T-helper 2 cell treated with Interferon-gamma antibody and Interleukin-4, amounts not matched to agents 5 μg/mL and 100 μg/mL, for 36 hours (primary cell): Measurements from ENCODE around the gene LRSAM1.
"Not testable (repeated sequence)": the region's sequence is repeated elsewhere in the genome, so short reads cannot be mapped to it uniquely, and the experiment has no call there.

ENCODE experiments used
- DNase-seq: peaks from one replicate; pipeline ENCODE4 v3.0.0; 2021; ENCODE audit warnings: low spot score
- H3K27ac Mint-ChIP-seq: one replicate; pipeline ENCODE4 v1.8.0; 2021; ENCODE audit warnings: mild to moderate bottlenecking, mixed read lengths
- H3K27me3 Mint-ChIP-seq: one replicate; pipeline ENCODE4 v1.8.0; 2021; ENCODE audit warnings: low read depth, mixed read lengths
- H3K36me3 Mint-ChIP-seq: one replicate; pipeline ENCODE4 v1.8.0; 2021; ENCODE audit warnings: low read depth, mixed read lengths
- H3K4me1 Mint-ChIP-seq: one replicate; pipeline ENCODE4 v1.8.0; 2021; ENCODE audit warnings: low read depth, mixed read lengths
- H3K4me3 Mint-ChIP-seq: one replicate; pipeline ENCODE4 v1.8.0; 2022; ENCODE audit warnings: mild to moderate bottlenecking, moderate library complexity, mixed read lengths
- H3K9me3 Mint-ChIP-seq: one replicate; pipeline ENCODE4 v1.8.0; 2021; ENCODE audit warnings: mixed read lengths

The LRSAM1 gene

GRCh38 chr9:127457191-127457878 is 6.0 kb downstream of the LRSAM1 start:
- Mint-ChIP-seq H3K4me1 (peaks cover 5% of the 10 kb centered on the region), H3K27ac (no peak overlapping the region), H3K36me3 (peaks cover 12% of the 10 kb centered on the region), H3K4me3 (no peak overlapping the region), H3K9me3 (no peaks in the 10 kb centered on the region), H3K27me3 (no peaks in the 10 kb centered on the region)
- no peak for DNase-seq

- no peak for DNase-seq
- H3K9me3 Mint-ChIP-seq: no peaks in the 10 kb centered on the region
- H3K36me3 Mint-ChIP-seq: peaks cover 18% of the 10 kb centered on the region
- H3K27ac Mint-ChIP-seq: no peak overlapping the region
- H3K27me3 Mint-ChIP-seq: no peaks in the 10 kb centered on the region
- peaks cover 4% of the 10 kb centered on the region for H3K4me1 Mint-ChIP-seq
- H3K4me3 Mint-ChIP-seq: no peak overlapping the region
These were observed 7.6 kb downstream of the LRSAM1 start for GRCh38 chr9:127458921-127459320.

GRCh38 chr9:127463382-127463781 is 12.1 kb downstream of the LRSAM1 start:
- no peak for DNase-seq
- Mint-ChIP-seq H3K36me3 (peaks cover 25% of the 10 kb centered on the region), H3K4me3 (no peak overlapping the region), H3K27ac (no peak overlapping the region), H3K9me3 (no peaks in the 10 kb centered on the region), H3K4me1 (no peaks in the 10 kb centered on the region), H3K27me3 (no peaks in the 10 kb centered on the region)

- no peak for DNase-seq
- H3K27ac Mint-ChIP-seq: no peak overlapping the region
These were observed 12.6 kb downstream of the LRSAM1 start for GRCh38 chr9:127463911-127464310.

GRCh38 chr9:127466407-127466917 is 15.2 kb downstream of the LRSAM1 start:
- H3K9me3 Mint-ChIP-seq, H3K27me3 Mint-ChIP-seq, H3K4me1 Mint-ChIP-seq, H3K27ac Mint-ChIP-seq, DNase-seq, H3K4me3 Mint-ChIP-seq: not testable (repeated sequence)
- H3K36me3 Mint-ChIP-seq: peaks cover 28% of the 10 kb centered on the region

More at GRCh38 chr9:127463911-127464310, 12.6 kb downstream of the LRSAM1 start:
- Mint-ChIP-seq H3K27me3 (no peaks in the 10 kb centered on the region), H3K4me3 (no peak overlapping the region), H3K4me1 (no peaks in the 10 kb centered on the region), H3K36me3 (peaks cover 25% of the 10 kb centered on the region), H3K9me3 (no peaks in the 10 kb centered on the region)

GRCh38 chr9:127467621-127468020 is 16.3 kb downstream of the LRSAM1 start:
- Mint-ChIP-seq H3K36me3 (peaks cover 25% of the 10 kb centered on the region), H3K27ac (no peak overlapping the region), H3K4me1 (no peaks in the 10 kb centered on the region), H3K4me3 (no peak overlapping the region), H3K9me3 (no peaks in the 10 kb centered on the region), H3K27me3 (no peaks in the 10 kb centered on the region)
- no peak for DNase-seq

- Mint-ChIP-seq H3K27ac (no peak overlapping the region), H3K4me3 (no peak overlapping the region), H3K9me3 (no peaks in the 10 kb centered on the region), H3K4me1 (no peaks in the 10 kb centered on the region), H3K27me3 (no peaks in the 10 kb centered on the region), H3K36me3 (peaks cover 18% of the 10 kb centered on the region)
- DNase-seq: no peak
These were observed 19.4 kb downstream of the LRSAM1 start for GRCh38 chr9:127470662-127471061.

GRCh38 chr9:127473501-127473900 is 22.2 kb downstream of the LRSAM1 start:
- no peak for DNase-seq
- Mint-ChIP-seq H3K4me3 (no peak overlapping the region), H3K27ac (no peak overlapping the region), H3K4me1 (no peaks in the 10 kb centered on the region), H3K36me3 (peaks cover 11% of the 10 kb centered on the region), H3K9me3 (no peaks in the 10 kb centered on the region), H3K27me3 (no peaks in the 10 kb centered on the region)

- no peaks in the 10 kb centered on the region for H3K4me1 Mint-ChIP-seq
- peaks cover 11% of the 10 kb centered on the region for H3K36me3 Mint-ChIP-seq
- no peaks in the 10 kb centered on the region for H3K27me3 Mint-ChIP-seq
- H3K4me3 Mint-ChIP-seq: no peak overlapping the region
- DNase-seq: no peak
- no peaks in the 10 kb centered on the region for H3K9me3 Mint-ChIP-seq
- H3K27ac Mint-ChIP-seq: no peak overlapping the region
These were observed 22.6 kb downstream of the LRSAM1 start for GRCh38 chr9:127473932-127474331.

- Mint-ChIP-seq H3K9me3 (no peaks in the 10 kb centered on the region), H3K27ac (no peak overlapping the region), H3K27me3 (no peaks in the 10 kb centered on the region), H3K36me3 (peaks cover 11% of the 10 kb centered on the region), H3K4me1 (no peaks in the 10 kb centered on the region), H3K4me3 (no peak overlapping the region)
- no peak for DNase-seq
These were observed 23.3 kb downstream of the LRSAM1 start for GRCh38 chr9:127474592-127474991.

- H3K4me3 Mint-ChIP-seq: no peak overlapping the region
- H3K27me3 Mint-ChIP-seq: no peaks in the 10 kb centered on the region
- H3K36me3 Mint-ChIP-seq: peaks cover 6% of the 10 kb centered on the region
- no peak for DNase-seq
- no peaks in the 10 kb centered on the region for H3K9me3 Mint-ChIP-seq
- no peak overlapping the region for H3K27ac Mint-ChIP-seq
- H3K4me1 Mint-ChIP-seq: no peaks in the 10 kb centered on the region
These were observed 28.3 kb downstream of the LRSAM1 start for GRCh38 chr9:127479507-127480081.

- no peaks in the 10 kb centered on the region for H3K9me3 Mint-ChIP-seq
- no peaks in the 10 kb centered on the region for H3K27me3 Mint-ChIP-seq
- no peak for DNase-seq
- H3K4me3 Mint-ChIP-seq: no peak overlapping the region
- no peak overlapping the region for H3K27ac Mint-ChIP-seq
- no peaks in the 10 kb centered on the region for H3K4me1 Mint-ChIP-seq
- peaks cover 9% of the 10 kb centered on the region for H3K36me3 Mint-ChIP-seq
These were observed 31.4 kb downstream of the LRSAM1 start for GRCh38 chr9:127482662-127483061.

GRCh38 chr9:127485995-127486394 is 34.7 kb downstream of the LRSAM1 start:
- DNase-seq: no peak
- Mint-ChIP-seq H3K27me3 (no peaks in the 10 kb centered on the region), H3K4me3 (no peak overlapping the region), H3K4me1 (no peaks in the 10 kb centered on the region), H3K36me3 (peaks cover 9% of the 10 kb centered on the region), H3K9me3 (no peaks in the 10 kb centered on the region), H3K27ac (no peak overlapping the region)

- no peak for DNase-seq
- Mint-ChIP-seq H3K4me3 (no peak overlapping the region), H3K36me3 (peaks cover 8% of the 10 kb centered on the region), H3K27ac (no peak overlapping the region), H3K9me3 (no peaks in the 10 kb centered on the region), H3K4me1 (no peaks in the 10 kb centered on the region), H3K27me3 (no peaks in the 10 kb centered on the region)
These were observed 37.6 kb downstream of the LRSAM1 start for GRCh38 chr9:127488946-127489345.
